ENCODE results near the gene IPO8.
A peak's percentile ranks its signal among the peaks of the same experiment; 100 is the strongest.
"Not testable (repeated sequence)": the region's sequence is repeated elsewhere in the genome, so short reads cannot be mapped to it uniquely, and the experiment has no call there.

The IPO8 gene

DNA sequence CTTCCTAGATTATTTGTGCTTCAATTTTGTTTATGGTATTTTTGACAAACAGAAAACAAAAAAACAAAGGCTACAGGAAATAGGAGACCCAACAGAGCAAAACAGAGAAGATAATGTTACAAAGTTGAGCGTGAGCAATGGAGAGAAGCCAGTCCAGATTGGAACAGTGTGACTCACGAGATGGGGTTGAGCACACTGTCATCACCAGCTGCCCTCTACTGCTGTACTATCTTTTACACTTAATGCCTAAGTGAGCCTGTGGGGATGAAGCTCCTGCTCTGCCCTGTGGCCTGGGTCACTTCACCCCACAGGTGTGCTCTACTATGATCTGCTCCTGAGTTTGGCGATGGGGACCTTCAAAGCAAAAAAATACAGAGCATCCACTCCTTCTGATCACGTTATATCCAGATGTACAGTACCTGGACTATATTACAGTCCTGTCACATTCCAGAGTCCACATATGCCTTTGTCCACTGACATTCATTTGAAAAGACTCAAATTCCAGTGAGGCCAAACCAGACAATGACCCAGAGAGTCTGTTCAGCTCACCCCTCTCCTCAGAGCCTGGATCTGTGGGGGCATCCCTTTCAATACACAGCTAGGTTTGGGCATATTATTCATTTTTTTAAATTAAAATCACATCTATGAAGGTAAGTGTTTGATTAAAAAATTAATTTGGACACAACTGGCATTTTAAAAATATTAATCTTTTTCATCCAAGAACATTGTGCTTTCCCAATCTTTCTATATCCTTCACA lies 4.4 kb downstream of the IPO8 start:
- DNase-seq (ENCODE audit: low spot score): peak; percentile 23
- FAIRE-seq: no peak

DNA sequence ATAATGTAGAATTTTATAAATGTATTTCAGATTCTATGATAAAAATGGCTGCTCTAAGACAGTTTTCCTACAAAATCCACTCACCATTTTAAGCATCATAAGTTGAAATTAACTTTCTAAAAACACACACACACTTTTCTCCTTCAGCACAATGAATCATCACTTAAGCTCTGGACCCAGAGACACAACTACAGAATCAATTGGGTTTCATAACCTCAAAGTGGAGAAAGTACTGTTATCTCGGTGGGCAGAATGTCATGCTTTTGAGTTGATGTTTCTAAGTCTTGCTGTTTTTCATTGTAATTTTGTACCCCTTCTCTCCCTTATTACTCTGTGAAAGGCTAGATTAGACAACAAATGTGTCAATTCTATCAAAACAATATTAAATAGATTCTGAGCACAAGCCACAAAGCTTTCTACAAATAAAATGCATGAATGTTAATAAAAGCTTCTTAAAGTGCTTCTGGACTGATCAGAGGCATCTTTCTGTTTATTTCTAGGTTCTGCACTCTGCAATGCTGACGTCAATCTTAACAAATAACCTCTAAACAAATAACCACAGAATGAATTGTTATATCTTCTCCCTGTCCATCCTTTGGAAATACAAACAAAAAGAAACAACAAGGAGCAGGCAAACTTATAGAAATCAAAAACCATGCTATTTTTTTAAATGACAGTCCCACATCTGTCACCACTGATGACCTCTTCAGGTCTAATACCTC lies 8.2 kb downstream of the IPO8 start:
- FAIRE-seq (no peak), DNase-seq (ENCODE audit: low spot score) (no peak)

DNA sequence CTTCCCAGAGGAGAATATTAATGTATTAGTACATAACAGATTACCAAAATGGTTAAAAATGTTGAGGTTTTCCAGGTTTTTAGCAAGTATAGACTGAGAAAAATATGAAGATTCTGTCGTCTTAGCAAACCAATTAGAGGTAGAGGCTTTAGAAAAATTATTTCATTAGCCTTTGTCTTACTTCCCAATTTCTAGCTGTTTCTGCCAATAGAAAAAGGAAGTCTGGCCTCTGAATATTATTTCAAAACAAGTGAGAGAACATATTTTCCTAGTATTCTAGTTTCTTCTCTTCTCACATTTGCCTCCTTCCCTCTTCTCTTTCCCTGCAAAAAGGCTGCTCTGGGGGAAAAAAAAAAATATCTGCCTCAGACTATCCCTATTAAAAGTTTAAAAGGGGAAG lies 16.4 kb downstream of the IPO8 start:
- FAIRE-seq: no peak
- no peak for DNase-seq (ENCODE audit: low spot score)

DNA sequence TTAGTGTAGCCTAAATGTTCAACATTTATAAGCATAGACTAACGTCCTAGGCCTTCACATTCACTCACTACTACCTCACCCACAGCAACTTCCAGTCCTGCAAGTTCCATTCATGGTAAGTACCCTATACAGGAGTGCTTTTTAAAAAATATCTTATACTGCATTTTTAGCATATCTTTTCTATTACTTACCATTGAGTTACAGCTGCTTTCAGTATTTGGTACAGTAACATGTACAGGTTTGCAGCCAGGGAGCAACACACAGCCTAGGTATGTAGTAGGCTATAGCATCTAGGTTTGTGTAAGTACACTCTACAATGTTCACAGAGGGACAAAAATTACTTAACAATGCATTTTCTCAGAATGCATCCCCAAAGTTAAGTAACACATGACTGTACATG lies 17.4 kb downstream of the IPO8 start:
- DNase-seq (ENCODE audit: low spot score) (no peak), FAIRE-seq (no peak)

DNA sequence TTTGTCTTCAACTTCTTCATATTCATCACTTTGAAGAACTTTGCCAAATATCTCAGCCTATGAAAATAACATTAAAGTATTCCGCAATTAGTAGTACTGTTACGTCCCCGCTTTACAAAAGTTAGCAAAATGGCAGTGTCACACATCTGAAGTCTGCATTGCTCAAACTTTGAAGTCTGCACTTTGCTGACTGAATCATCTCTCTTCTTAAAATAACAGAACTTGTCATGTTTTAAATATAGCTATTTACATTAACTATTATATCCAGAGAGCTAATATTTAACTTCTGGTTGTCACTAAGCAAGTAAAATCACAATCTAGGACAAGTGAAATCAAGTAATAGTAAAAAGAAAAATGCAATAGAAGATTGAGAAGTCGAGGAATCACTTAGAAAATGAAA lies 34.5 kb downstream of the IPO8 start:
- FAIRE-seq (no peak), DNase-seq (ENCODE audit: low spot score) (no peak)

DNA sequence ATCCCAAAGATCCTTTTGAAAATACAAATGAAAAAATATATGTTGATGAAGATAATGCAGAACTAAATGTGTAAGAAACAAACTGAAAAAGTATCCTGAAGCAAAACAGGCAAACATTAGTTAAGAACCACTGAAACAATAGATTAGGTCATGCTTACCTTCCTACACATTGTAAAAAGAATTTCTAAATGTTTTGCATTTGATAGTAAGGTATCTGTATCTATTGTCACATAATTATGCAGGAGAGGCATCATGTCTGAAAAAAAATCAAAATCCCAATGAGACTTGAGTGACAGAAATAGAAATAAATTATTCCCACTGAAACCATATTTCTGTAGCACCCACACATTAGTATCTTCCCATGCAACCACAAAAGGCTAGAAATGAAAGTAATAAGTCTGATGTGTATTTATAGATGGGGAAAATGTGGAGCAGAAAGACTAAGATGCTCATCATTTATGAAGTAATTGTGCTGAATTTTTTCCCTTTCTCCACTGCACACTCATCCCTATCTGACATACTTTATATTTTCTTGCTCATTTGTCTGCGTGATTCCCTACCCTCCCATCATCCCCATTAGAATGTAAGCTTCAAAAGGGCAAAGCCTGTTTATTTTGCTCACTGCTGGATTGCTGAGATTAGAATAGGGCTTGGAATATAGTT lies 43.5 kb downstream of the IPO8 start:
- FAIRE-seq (no peak), DNase-seq (ENCODE audit: low spot score) (no peak)

DNA sequence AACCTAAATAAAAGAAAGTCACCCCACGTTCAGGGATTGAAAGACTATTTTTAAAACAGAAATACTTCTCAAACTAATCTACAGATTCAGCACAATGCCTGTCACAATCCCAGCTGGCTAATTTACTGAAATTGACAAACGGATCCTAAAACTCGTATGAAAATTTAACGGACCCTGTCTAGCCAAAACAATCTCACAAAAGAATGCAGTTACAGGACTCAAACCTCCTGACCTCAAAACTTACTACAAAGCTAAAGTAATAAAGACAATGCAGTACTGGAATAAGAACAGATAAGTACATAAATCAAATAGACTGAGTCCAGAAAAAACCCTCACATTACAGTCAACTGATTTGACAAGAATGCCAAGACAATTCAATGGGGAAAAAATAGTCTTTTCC lies 48.8 kb downstream of the IPO8 start:
- no peak for FAIRE-seq
- DNase-seq (ENCODE audit: low spot score): no peak

DNA sequence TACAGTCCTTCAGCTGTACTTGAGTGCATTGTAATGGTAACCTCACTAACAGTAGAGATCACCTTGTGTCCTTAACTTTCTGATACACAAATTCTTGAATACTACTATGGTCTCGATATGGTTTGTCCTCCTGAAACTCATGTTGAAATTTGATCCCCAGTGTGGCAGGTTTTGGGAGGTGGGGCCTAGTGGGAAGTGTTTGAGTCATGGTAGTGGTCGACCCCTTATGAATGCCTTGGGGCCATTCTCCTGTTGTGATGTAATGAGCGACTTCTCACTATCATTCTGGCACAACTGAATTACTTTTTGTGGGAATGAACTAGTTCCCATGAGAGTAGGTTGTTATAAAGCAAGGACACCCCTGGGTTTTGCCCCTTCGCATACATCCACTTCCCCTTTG lies 52.3 kb downstream of the IPO8 start:
- DNase-seq (ENCODE audit: low spot score) (no peak), FAIRE-seq (no peak)

DNA sequence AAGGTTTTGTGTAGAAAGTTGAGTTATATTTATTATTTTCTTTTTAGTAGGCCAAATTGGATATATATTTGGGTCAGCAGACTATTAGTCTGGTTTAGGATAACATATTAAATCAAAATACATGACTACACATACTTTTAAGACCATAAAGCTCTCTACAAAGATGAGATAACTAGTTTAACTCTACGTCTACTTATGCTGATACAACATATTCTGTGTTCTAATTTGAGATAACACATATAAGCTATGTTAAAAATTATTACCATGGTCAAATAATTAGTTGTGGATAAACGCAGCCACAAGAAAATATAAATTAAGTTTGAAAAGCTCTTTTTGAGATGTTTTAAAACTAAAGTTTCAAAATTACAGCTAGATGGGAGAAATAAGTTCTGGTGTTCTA lies 55.3 kb downstream of the IPO8 start:
- FAIRE-seq (no peak), DNase-seq (ENCODE audit: low spot score) (no peak)

DNA sequence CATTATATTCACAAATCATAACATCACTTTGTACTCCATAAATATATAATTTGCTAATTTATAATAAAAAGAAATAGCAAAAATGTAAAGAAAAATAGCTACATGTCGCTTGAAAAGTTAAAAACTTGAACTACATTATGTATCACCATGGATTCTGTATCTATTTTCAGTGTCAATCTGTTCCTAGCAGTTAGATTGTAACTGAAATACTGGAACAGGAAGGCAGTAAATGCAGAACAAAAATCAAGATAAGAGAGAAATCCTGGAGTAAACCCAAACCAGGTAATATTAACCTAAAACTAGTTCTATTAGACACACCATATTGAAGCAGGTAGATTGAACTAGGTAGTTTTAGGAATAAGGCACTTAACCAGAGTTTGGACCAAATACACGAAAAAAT lies 60.3 kb downstream of the IPO8 start:
- FAIRE-seq (no peak), DNase-seq (ENCODE audit: low spot score) (no peak)

DNA sequence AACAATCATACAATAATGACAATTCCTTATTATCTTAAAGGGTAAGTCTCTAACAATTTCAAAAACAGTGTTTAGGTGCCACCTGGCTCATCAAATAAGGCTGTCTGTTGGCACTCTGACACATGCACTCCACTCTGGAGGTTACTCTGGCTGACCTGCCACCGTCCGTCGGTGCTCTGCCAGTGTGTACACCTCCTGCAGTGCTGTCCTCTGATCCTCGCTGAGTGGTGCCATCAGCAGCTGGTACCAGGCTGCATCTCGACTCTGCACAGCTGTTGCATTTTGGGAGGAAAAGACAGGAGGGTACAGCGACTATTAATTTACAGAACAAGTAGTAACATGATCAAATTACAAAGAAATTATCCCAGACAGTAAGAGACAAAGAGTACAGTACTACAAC lies 63.9 kb downstream of the IPO8 start:
- DNase-seq (ENCODE audit: low spot score) (no peak), FAIRE-seq (no peak)

DNA sequence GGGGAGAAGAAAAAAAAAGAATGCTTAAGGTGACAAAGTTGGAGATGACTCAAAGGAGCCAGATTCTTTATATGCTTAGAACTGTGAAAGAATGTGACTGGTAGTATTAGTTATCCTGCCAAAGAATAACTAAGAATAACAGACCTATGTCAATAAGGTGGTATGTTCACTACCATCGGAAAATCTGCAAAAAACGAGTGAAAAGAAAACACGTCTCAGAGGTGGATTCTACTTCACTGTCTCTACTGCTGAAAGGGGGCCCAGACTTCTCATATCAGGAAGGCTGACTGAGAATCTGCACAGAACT lies 64.7 kb downstream of the IPO8 start:
- no peak for DNase-seq (ENCODE audit: low spot score)
- no peak for FAIRE-seq

DNA sequence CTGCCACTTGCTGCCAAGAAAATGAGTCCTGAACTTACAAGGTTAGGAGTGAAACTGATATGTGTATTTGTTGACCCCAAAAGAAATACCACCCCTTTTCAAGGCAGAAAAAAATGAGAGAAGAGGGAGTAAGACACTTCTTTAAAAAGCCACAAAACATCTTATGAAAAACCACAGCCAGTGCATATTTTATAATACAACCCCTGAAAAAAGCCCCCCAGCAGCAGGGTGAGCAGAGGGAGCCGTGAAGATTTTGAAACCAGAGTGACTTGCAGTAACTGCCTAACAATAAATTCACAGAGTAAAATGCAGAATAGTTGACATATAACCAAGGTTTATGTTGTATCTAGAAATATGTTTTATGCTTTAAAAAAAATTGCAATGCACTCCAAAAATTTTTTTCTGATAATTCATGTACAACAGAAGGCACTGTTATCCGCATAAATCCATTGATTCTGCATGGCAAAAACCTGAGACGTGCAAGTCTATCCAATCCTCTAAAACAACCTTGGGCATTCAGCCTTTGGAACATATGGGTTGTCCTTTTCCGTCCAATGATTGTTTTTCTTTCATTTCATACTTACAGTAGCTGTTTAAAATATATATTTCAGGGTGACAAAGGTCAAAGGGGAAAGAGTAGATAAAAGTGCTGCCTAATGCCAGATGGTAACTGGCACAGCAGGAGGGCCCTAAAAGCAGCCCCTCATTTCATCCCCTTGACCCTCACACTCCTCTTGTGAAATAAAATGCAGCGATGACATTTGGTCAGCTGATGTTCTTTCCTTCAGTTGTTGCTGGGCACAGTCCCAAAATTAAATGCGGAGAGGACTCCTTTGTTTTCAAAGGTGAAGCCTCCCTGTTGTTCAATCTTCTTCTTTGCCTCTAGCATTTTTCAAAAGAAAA lies 65.3 kb downstream of the IPO8 start:
- FAIRE-seq (no peak), DNase-seq (ENCODE audit: low spot score) (no peak)

DNA sequence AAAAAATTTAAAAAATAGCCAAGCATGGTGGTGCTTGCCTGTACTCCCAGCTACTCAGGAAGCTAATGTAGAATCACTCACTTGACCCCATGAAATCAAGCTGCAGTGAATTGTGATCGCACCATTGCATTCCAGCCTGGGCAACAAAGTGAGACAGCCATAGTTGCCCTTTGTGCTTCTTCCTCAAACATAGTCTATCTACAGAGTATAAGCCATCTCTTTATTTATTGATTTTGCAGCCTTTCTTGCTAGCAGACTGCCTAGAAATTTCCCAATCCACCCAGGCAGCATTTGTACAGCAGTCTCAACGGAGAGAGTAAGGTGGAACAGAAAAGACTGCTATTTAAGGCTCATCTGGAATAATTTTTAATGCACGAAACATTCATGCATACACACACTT lies 68.8 kb downstream of the IPO8 start:
- FAIRE-seq (no peak), DNase-seq (ENCODE audit: low spot score) (no peak)

DNA sequence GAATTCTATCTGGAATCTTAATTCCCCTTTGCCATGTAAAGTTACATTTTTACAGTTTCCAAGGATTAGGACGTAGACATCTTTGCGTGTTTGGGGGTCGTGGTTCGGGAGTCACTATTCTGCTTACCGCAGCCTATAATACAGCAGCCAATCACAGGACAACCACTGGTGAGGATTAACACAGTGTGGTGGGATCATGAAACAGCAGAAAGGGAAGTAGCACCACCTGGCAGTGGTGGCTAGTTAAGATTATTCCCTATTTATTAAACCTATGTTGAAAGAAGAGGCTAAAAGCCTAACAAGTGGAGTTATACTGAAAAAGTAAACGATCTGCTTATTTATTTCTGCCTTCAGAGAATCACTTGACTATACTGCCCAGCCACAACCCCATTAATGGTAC lies 71.7 kb downstream of the IPO8 start:
- DNase-seq (ENCODE audit: low spot score): no peak
- FAIRE-seq: no peak

DNA sequence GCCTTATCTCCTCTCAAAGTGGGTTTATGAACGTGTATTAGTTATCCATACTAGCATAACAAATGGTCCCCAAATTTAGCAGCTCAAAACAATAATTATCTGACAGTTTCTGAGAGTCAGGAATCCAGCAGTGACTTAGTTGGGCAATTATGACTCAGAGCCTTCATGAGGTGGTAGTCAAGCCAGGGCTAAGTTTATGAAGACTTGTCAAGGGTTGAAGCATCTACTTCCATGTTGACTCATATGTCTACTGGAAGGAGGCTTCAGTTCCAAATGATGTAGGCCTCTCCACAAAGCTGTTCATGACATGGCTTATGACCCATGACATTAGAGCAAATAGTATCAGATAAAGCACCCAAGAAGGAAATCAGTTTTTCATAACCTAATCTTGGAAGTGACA lies 73.2 kb downstream of the IPO8 start:
- DNase-seq (ENCODE audit: low spot score) (peak; percentile 7), FAIRE-seq (no peak)

DNA sequence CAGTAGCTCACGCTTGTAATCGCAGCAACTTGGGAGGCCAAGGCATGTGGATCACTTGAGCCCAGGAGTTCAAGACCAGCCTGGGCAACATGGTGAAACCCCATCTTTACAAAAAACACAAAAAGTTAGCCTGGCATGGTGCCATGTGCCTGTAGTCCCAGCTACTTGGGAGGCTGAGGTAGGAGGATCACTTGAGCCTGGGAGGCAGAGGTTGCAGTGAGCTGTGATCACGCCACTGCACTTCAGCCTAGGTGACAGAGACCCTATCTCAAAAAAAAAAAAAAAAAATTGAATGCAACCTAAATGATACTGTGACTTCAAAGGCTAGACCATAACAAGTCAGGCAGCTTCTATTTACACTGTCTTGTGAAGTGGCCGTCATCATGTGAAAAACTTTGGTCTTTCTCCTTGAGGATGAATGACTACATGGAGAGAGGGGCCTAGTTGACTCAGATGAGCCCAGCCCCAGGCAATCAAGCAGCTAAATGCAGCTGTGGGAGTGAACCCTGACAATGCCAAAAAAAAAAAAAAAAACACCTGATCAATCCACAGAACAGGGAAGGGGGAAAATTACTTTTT lies 73.9 kb downstream of the IPO8 start:
- FAIRE-seq; DNase-seq (ENCODE audit: low spot score): not testable (repeated sequence)

DNA sequence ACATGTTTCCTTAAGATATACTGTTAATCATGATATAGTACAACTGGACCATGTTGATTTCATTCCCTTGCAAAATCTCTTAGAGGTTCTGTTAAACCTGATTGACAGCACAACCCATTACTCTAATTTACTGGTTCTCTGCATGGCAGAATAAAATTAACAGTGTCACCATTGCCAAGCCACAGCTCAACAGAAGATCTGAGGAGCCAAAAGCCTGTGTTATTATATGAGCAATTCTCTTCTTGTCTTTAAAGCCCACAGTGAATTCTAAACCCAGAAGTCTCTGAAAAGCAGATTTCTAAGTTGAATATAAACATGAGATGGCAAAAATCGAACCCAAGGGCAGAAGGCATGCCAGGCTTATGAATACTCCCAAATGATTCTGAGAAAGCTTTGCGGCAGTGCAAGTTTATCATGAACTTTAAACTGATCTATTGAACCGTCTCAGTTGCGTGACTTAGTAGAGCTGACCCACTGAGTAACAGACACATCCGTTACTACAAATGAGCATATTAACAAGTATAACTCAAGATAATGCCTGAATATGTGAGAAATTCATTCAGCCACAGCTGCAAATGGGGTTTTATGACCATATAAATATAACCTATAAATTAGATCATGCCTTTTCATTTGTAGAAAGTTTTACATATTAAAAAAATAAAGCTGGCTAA lies 78.2 kb downstream of the IPO8 start:
- FAIRE-seq (no peak), DNase-seq (ENCODE audit: low spot score) (no peak)

DNA sequence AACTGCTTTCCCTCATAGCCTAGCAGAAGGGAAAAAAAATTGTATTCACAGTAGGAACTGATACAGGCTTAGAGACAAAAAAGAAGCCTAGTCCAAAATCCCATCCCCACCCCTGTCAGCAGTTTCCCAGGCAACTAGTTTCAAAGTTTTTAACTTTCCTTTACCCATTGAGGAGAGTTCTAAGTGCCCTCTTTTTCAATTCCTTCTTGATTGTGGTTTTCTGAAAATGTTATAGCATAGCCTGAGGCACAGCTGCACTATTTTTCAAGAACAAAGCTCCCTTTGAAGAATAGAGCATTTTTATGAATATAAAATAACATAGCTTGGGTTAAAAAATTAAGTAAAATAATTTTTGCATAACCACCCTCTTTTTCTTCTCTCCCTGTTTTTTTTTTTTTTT lies 81.6 kb downstream of the IPO8 start:
- FAIRE-seq (no peak), DNase-seq (ENCODE audit: low spot score) (no peak)

DNA sequence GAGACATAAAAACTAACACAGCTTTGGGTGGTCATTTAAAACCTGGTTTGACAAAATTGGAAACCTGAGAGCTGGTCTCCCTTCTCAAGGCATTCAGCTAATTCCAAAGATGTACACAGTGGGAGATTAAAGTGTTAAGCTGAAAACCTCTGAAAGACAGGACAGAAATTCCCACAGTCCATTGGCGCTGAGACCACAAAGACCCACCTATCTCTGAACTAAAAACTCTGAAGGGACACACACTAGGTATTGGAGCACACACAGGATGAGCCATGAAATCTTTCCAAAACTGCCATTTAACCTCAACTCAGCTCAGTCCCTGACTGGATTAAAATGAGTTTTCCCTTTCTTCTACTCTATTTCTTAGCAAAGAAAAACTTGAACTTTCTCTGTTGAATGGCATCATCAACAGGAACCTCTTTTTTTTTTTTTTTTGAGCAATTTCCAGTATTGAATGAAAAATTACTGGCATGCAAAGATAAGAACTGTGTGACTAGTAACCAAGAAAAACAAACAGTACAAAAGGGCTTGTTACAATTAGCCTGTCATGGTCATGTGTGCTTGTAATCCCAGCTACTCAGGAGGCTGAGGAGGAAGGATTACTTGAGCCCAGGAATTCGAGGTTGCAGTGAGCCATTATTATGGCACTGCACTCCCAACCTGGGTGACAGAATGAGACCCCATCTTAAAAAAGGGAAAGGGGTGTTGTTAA lies 82.4 kb downstream of the IPO8 start:
- DNase-seq (ENCODE audit: low spot score) (no peak), FAIRE-seq (no peak)
